ENCODE results near the gene CCDC86. TPM values are rescaled to one million over a fixed set of nuclear protein-coding genes. Genes with fewer than 3 reads are reported as not detected.

Gene CCDC86, protein sequence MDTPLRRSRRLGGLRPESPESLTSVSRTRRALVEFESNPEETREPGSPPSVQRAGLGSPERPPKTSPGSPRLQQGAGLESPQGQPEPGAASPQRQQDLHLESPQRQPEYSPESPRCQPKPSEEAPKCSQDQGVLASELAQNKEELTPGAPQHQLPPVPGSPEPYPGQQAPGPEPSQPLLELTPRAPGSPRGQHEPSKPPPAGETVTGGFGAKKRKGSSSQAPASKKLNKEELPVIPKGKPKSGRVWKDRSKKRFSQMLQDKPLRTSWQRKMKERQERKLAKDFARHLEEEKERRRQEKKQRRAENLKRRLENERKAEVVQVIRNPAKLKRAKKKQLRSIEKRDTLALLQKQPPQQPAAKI
- 10 to 100 TPM; 94.4 to 96.3 TPM for total RNA-seq

DNA sequence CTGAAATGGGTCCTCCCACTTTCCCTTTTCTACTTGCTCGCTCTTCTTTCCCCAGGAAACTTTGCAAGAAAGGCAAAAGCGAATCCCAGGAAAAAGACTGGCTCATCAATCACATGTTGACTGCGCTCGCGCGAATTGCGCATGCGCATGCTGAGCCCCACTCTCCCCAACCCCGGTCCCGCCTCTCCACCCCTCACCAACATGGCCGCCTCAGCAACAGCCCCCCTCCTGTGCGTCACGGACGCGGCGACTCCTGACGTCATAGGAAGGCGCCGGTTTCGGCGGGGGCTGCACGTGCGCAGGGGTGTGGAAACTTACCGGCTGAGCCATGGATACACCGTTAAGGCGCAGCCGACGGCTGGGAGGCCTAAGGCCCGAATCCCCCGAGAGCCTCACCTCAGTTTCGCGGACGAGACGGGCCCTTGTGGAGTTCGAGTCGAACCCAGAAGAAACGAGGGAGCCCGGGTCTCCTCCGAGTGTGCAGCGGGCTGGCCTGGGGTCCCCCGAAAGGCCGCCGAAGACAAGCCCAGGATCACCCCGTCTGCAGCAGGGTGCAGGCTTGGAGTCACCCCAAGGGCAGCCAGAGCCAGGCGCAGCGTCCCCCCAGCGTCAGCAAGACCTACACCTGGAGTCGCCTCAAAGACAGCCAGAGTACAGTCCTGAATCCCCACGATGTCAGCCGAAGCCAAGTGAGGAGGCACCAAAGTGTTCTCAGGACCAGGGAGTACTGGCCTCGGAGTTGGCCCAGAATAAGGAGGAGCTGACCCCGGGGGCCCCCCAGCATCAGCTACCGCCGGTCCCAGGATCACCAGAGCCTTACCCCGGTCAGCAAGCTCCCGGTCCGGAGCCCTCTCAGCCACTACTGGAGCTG, at the start of gene CCDC86:
Gene CCDC86, plus strand, starts transcription at position 317 of the 871 bp plus-strand sequence. Its CDS starts 12 bp downstream, at position 329.
- Mint-ChIP-seq H3K27ac (peak within 1 kb of the TSS; percentile 95), H3K9me3 (no peaks in the 10 kb centered on the region), H3K36me3 (peaks cover 39% of the 10 kb centered on the region), H3K4me1 (peaks cover 36% of the 10 kb centered on the region), H3K4me3 (peak within 1 kb of the TSS; percentile 89), H3K27me3 (no peaks in the 10 kb centered on the region)
- DNase-seq, result peak; percentile 98

DNA sequence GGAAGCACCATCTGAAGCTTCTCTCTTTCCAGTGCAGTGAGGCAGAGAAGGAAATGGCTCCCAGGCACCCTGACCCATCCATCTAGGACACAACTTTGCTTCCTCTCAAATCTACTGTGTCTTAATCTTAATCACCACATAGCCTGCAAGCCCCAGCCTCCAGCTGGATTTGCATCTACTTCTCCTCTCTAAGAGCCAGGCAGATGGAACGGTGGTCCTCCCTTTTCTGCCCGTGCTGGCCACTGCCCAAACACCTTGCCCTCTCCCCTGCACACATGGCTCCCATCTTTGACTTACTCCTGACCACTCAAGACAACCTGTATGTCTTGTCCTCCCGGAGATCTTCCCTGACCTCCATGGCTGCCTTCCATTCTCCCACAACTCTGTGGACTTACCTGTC, 49.4 kb upstream of the CCDC86 start:
- no peak for DNase-seq
- Mint-ChIP-seq H3K27me3 (no peaks in the 10 kb centered on the region), H3K4me3 (no peak overlapping the region), H3K9me3 (no peaks in the 10 kb centered on the region), H3K4me1 (no peaks in the 10 kb centered on the region), H3K27ac (no peak overlapping the region), H3K36me3 (no peaks in the 10 kb centered on the region)

DNA sequence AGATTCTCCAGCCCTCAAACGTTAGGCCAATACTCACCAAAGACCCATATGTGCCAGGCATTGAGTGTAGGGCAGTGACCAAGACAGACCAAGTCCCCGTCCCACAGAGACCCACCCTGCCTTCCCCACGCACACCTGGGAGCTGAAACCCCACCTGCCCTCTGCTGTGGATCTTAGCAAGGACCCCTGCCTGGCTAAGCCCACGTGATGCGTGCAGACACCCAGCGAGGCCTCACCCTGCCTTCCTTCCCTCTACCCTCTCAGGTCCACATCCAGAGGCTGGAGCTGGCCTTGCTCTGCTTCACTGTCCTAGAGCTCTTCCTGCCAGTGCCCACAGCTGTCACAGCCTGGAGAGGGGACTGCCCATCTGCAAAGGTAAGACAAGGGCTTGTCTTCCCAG, 46.6 kb upstream of the CCDC86 start:
- Mint-ChIP-seq H3K36me3 (no peaks in the 10 kb centered on the region), H3K4me3 (no peak overlapping the region), H3K27ac (no peak overlapping the region), H3K9me3 (no peaks in the 10 kb centered on the region), H3K27me3 (no peaks in the 10 kb centered on the region), H3K4me1 (no peaks in the 10 kb centered on the region)
- DNase-seq, result no peak

DNA sequence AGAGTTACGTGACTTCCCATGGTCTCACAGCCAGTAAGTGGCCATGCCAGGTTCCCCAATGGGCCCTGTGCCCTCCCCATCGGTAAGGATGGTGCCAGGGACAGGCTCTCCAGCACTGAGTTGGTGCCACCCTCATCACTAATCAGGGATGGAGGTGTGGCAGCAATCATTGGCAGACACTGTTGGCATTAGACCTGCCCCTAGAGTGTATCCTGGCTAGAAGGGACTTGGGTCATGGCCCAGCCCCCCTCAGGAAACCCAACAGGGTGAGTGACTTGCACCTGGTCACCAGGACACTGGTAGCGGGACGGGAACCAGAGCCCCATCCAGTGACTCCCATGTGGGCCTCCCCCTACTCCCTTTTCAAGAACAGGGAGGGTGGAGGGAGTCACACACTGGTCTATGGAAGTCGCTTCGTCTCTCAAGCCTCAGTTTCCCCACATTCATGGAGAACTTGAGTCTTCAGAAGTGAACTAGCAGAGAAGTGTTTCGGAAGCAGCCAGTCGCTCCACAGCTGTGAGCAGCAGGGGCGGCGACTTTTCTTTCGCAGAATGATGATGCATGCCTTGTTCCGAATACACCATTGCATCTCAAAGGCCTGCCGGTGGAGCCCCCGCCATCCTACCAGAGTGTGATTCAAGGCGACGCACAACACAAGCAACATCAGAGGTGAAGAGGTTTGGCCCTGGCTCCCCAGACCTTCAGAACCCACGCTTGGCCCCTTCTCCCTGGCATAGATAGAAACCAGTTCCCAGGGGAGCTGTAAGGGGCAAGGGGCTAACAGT, 43.9 kb upstream of the CCDC86 start:
- H3K4me1 Mint-ChIP-seq, result no peaks in the 10 kb centered on the region
- no peak overlapping the region for H3K27ac Mint-ChIP-seq
- no peak overlapping the region for H3K4me3 Mint-ChIP-seq
- no peaks in the 10 kb centered on the region for H3K9me3 Mint-ChIP-seq
- no peak for DNase-seq
- H3K27me3 Mint-ChIP-seq, result no peaks in the 10 kb centered on the region
- no peaks in the 10 kb centered on the region for H3K36me3 Mint-ChIP-seq

DNA sequence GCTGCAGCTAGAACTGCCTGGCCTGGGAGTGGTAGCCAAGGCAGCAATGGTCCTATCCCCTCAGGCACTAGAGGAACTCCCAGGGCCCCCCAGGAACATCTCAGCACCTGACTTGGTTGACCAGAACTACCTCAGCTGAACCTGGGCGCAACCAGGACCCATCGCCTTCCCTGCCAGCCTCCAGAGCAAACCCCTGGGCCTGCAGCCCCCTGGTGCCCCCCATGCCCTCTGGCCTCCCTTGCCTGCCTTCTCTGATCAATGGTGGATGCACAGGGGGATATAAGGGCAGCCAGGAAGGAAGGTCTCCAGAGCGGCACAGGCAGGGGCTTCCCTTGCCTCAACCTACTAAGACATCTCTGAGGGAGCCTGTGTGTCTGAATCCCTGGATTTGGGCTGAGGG, 43.3 kb upstream of the CCDC86 start:
- no peaks in the 10 kb centered on the region for H3K27me3 Mint-ChIP-seq
- no peak overlapping the region for H3K4me3 Mint-ChIP-seq
- DNase-seq, result no peak
- no peaks in the 10 kb centered on the region for H3K9me3 Mint-ChIP-seq
- H3K4me1 Mint-ChIP-seq, result no peaks in the 10 kb centered on the region
- no peaks in the 10 kb centered on the region for H3K36me3 Mint-ChIP-seq
- H3K27ac Mint-ChIP-seq, result no peak overlapping the region

DNA sequence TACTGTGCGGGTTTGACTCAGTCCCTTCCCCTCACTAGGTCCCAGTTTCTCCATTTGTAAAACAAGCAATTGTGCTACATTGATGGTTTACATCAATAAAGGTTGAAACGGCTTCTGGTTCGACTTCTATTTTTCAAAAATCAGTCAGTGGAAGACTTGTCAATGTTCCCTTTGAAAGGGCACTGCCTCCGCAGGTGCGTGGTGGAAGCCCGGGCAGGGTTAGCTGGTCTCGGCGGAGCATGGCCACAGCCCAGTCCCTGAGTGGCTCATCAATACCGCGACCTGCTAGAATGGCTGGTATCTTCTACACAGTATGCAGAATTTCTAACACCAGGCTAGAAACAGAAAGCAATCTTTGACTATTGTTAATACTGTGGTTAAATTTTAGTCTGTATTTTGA, 40.7 kb upstream of the CCDC86 start:
- no peak overlapping the region for H3K27ac Mint-ChIP-seq
- H3K27me3 Mint-ChIP-seq, result no peaks in the 10 kb centered on the region
- no peak overlapping the region for H3K4me3 Mint-ChIP-seq
- DNase-seq, result no peak
- H3K4me1 Mint-ChIP-seq, result no peaks in the 10 kb centered on the region
- no peaks in the 10 kb centered on the region for H3K9me3 Mint-ChIP-seq
- no peaks in the 10 kb centered on the region for H3K36me3 Mint-ChIP-seq

DNA sequence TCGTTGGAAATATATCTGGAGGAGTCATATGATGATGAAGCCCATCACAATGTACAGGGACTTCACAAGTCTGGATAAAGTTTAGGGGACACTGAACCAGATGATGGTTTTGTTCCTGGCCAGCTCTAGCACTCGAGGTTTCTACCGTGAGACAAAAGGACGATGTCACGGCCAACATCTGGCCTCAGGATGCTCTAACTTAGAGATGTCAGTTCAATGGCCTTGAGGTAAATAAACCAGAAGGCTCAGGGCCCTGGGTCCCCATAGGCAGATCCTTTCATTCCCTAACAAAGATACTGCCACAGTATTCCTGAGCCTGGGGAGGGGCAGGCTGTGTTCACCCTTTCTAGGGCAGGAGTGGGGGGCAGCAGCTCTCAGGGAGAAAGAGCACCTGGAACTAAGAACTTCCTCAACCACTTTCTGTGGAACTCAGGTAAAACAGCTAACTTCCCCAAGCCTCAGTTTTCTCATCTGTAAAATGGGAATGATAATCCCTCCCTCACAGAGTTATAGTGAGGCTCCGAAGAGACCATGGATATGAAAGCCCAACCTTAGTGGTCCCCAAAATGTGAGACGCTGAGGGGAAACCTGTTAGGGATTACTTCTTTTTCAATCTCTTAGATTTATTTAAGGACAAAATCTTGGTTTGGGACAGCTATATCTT, 38.5 kb upstream of the CCDC86 start:
- Mint-ChIP-seq H3K27me3 (no peaks in the 10 kb centered on the region), H3K4me1 (no peaks in the 10 kb centered on the region), H3K27ac (no peak overlapping the region), H3K4me3 (no peak overlapping the region), H3K9me3 (no peaks in the 10 kb centered on the region), H3K36me3 (no peaks in the 10 kb centered on the region)
- no peak for DNase-seq

DNA sequence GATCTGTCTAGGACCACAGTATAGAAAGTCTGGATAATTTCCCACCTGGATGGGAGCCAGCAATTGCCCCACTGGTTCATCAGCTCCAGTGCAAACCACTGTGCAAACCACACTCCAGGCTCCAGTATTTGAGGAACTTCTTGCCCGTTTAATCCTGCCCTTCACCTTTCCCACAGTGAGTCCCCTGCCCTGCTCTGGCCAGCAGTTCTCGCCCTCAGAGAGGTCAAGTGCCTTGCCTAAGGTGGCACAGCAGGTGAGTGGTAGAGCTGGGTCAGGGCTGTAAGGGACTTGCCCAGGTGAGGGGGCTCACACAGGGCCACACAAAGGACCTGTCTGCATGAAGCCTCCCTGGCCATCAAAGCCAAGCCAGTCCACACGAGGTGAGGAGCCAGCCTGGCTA, 32.7 kb upstream of the CCDC86 start:
- Mint-ChIP-seq H3K36me3 (no peaks in the 10 kb centered on the region), H3K4me1 (no peaks in the 10 kb centered on the region), H3K4me3 (no peak overlapping the region), H3K27me3 (no peaks in the 10 kb centered on the region), H3K27ac (no peak overlapping the region), H3K9me3 (no peaks in the 10 kb centered on the region)
- DNase-seq, result no peak

DNA sequence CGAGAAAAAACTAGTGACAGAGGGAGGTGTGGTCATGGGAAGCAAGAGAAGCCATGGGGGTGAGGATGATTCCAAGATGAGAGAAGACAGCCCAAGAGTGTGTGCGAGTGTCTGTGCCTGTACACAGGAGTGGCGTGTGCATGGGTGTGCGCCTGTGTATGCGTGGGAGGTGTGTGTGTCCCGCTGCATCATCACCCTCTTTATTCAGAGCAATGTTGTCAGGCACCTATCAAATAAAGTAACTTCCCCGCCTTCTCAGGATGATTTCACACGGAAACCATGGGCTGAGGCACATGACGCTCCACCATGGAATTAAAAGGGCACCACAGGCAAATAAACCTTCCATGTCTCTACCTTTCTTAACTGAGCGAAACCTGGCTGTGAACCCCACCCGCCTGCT, 32.2 kb upstream of the CCDC86 start:
- no peaks in the 10 kb centered on the region for H3K4me1 Mint-ChIP-seq
- H3K36me3 Mint-ChIP-seq, result no peaks in the 10 kb centered on the region
- H3K9me3 Mint-ChIP-seq, result no peaks in the 10 kb centered on the region
- no peak for DNase-seq
- H3K4me3 Mint-ChIP-seq, result no peak overlapping the region
- no peaks in the 10 kb centered on the region for H3K27me3 Mint-ChIP-seq
- no peak overlapping the region for H3K27ac Mint-ChIP-seq

DNA sequence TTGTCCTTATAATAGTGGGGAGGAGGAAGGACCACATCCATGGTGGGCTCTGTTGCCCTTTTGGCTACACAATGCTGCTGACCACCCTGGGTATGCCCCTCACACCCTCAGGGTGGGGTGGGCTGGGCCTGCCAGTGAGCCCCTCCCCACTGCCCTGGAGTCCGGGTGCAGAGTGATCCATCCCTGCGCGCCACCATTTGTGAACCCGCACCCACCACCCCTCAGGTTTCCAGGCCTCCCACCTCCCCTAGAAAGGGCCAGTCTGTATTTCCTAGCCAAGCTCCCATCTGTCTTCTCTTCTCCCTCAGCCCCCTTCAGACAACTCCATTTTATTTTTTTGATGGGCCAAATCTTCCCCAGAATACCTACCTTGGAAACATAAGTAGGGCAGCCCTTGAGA, 31.8 kb upstream of the CCDC86 start:
- Mint-ChIP-seq H3K27me3 (no peaks in the 10 kb centered on the region), H3K4me1 (no peaks in the 10 kb centered on the region), H3K4me3 (no peak overlapping the region)

DNA sequence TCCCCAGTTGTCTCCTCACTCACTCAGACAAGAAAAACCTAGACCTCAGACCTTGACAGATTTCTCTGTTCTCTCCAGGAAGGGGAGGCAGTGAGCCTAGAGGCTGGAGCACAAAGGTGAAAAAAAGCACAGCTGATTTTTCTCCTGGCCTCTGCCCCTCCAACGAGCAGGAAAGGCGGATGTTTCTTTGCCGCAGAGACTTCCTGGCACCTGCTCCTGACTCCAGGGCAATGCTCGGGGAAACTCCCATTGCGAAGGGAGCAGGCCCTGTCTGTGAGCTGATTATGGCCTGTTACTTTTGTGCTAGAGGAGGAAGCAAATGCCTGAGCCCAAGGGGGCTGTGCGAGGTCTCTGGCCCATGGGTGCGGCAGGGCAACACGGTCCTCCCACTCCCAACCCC, 31.3 kb upstream of the CCDC86 start:
- Mint-ChIP-seq H3K4me3 (no peak overlapping the region), H3K9me3 (no peaks in the 10 kb centered on the region), H3K36me3 (no peaks in the 10 kb centered on the region), H3K27ac (no peak overlapping the region), H3K4me1 (no peaks in the 10 kb centered on the region), H3K27me3 (no peaks in the 10 kb centered on the region)
- no peak for DNase-seq

More for the DNA sequence above, 31.8 kb upstream of the CCDC86 start:
- Mint-ChIP-seq H3K36me3 (no peaks in the 10 kb centered on the region), H3K9me3 (no peaks in the 10 kb centered on the region), H3K27ac (no peak overlapping the region)
- DNase-seq, result no peak

DNA sequence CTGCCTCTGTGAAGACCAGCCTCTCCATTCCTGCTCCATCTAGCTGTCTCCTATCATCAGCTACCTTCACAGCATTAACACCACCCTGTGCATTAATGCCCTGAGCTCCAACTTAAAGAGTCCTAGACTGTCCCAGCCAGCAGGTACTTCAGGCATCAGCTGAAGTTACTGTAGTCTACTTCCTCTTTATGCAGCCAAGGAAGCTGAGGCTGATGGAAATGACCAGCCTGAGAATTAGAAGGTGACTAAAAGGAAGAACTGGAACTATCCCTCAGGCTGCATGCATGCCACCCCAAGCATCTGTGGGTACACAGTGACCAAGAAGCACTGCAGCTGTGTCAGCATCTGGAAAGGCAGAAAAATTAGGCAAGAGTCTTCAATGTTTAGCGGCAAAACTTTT, 28.6 kb upstream of the CCDC86 start:
- Mint-ChIP-seq H3K36me3 (no peaks in the 10 kb centered on the region), H3K4me1 (no peaks in the 10 kb centered on the region), H3K27ac (no peak overlapping the region), H3K9me3 (peaks cover 8% of the 10 kb centered on the region), H3K4me3 (no peak overlapping the region), H3K27me3 (no peaks in the 10 kb centered on the region)
- no peak for DNase-seq

DNA sequence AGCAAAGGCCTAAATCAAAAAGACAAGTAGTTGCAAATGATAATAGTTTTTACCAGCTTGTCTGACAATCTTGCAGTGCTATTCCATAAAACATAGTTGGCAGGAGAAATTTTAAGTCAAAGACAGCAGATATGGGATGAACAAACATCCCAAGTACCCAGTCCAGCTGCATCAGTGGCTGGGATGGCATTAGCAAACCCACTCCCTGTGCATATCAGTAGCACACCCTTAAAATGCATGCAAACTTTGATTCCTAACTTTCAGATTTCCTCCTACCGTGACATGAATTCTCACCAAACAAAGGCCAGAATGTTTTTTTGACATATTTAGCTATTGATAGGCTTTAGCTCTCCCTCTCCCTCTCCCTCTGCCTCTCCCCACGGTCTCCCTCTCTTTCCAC, 27.8 kb upstream of the CCDC86 start:
- H3K27me3 Mint-ChIP-seq, result no peaks in the 10 kb centered on the region
- peaks cover 8% of the 10 kb centered on the region for H3K9me3 Mint-ChIP-seq
- H3K27ac Mint-ChIP-seq, result no peak overlapping the region
- no peak overlapping the region for H3K4me3 Mint-ChIP-seq
- H3K4me1 Mint-ChIP-seq, result no peaks in the 10 kb centered on the region
- H3K36me3 Mint-ChIP-seq, result no peaks in the 10 kb centered on the region
- DNase-seq, result no peak

DNA sequence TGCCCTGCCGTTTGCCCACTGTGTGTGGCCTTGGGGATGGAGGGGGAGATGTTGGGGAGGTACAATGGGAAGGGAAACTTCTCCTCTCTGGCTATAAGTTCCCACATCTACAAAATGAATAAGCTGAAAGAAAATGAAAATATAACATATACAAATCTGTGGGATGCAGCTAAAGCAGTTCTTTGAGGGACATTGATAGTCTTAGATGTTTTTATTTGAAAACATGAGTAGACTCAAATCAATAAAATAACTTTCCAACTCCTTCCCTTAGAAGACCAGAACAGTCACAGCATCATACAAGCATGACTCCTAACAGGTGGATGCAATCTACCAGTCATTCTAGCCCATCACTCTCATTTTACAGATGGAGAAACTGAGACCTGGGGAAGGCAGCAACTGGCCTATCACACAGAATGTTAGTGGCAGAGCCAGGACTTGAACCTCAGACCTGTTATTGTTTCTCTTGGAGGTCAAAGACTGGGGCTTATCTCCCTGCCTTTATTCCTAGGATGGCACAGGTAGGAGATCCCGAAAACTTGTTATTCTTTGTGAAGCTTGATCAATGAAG, 25.2 kb upstream of the CCDC86 start:
- Mint-ChIP-seq H3K27me3 (no peaks in the 10 kb centered on the region), H3K27ac (no peak overlapping the region), H3K9me3 (peaks cover 8% of the 10 kb centered on the region), H3K36me3 (no peaks in the 10 kb centered on the region), H3K4me3 (no peak overlapping the region), H3K4me1 (no peaks in the 10 kb centered on the region)
- DNase-seq, result no peak
